Kidney (tissue), 14 donors: ENCODE data around the gene F2RL3. TPM values are rescaled to one million over a fixed set of nuclear protein-coding genes. Genes with fewer than 3 reads are reported as not detected.
"Not testable (repeated sequence)": the region's sequence is repeated elsewhere in the genome, so short reads cannot be mapped to it uniquely, and the experiment has no call there.

Source experiments
- DNase-seq, 5 donors: peaks; one replicate each; pipeline ENCODE4 v3.0.0-alpha.2; 2013 to 2020
- FAIRE-seq: peaks from 2 replicates; lab custom pipeline; 2012; peaks lifted over from hg19 to GRCh38; lab: Jason Lieb, UNC
- H3K27ac ChIP-seq, 2 donors: one replicate each; pipeline ENCODE4 v1.7.0; 2013; ENCODE audit warnings: low read depth in 2 of 2, low read length in 2 of 2, inconsistent platforms in 1 of 2
- H3K27me3 ChIP-seq: one replicate; pipeline ENCODE4 v1.7.1; 2013; ENCODE audit warnings: low read length, inconsistent platforms; ENCODE audit not compliant: control insufficient read depth, insufficient read depth
- H3K36me3 ChIP-seq, 3 donors: one replicate each; pipeline versions ENCODE4 v1.7.0 to v1.7.1; 2013; ENCODE audit warnings: low read length in 3 of 3, control low read depth in 1 of 3, inconsistent platforms in 1 of 3; ENCODE audit not compliant: insufficient read depth in 3 of 3, control insufficient read depth in 2 of 3
- H3K4me1 ChIP-seq, 3 donors: one replicate each; pipeline versions ENCODE4 v1.7.0 to v1.7.1; 2013; ENCODE audit warnings: low read length in 3 of 3, inconsistent platforms in 1 of 3, low read depth in 1 of 3; ENCODE audit not compliant: control insufficient read depth in 2 of 3, insufficient read depth in 2 of 3
- H3K4me3 ChIP-seq, 3 donors: one replicate each; pipeline versions ENCODE4 v1.7.0 to v1.8.1; 2013; ENCODE audit warnings: low read length in 3 of 3, control low read depth in 1 of 3, inconsistent platforms in 1 of 3
- H3K9ac ChIP-seq, 3 donors: one replicate each; pipeline versions ENCODE4 v1.7.0 to v1.7.1; 2013; ENCODE audit warnings: low read length in 3 of 3, control low read depth in 1 of 3, inconsistent platforms in 1 of 3
- H3K9me3 ChIP-seq, 3 donors: one replicate each; pipeline versions ENCODE4 v1.7.0 to v1.7.1; 2013; ENCODE audit warnings: low read length in 3 of 3, control low read depth in 1 of 3, inconsistent platforms in 1 of 3; ENCODE audit not compliant: control insufficient read depth in 2 of 3, insufficient read depth in 1 of 3
- intact Hi-C: fragments of 100-400 bp; cut with DNase I; formaldehyde crosslinking; loops from one replicate; pipeline ENCODE4 v1.11.1; 2022
- polyA plus RNA-seq: library from polyadenylated mRNA; stranded (reverse); fragments of 350-450 nt; fragmentation: Illumina TruSeq; extraction: RNeasy Lipid Tissue Mini Kit (QIAGEN cat#74804); gene quantifications from one replicate; pipeline ENCODE4 v1.2.3, GENCODE V29; 2014; ENCODE audit warnings: low read depth, low replicate concordance; ENCODE audit not compliant: insufficient read depth
- total RNA-seq: library from RNA; stranded (reverse); fragmentation: NEBNext Ultra II Directional; extraction: Animal tissue kit (Norgen Biotek cat#: 25700); gene quantifications from one replicate; pipeline ENCODE4 v1.2.1, GENCODE V29; 2021
- TF ChIP-seq, protein P1 (sequence below): IDR thresholded peaks from 3 replicates; pipeline ENCODE4 v1.5.1; 2012; ENCODE audit warnings: mild to moderate bottlenecking, moderate library complexity, borderline replicate concordance; ENCODE audit not compliant: insufficient read depth; ENCODE audit errors: extremely low read depth
- donor health status: control.
- donor health status: control.
- donor health status: control.
- donor health status: control.
- donor health status: control.
- donor health status: DM: yes; HTN: yes; CAD: no.
- donor health status: Normal renal cell carcinoma (clear cell type).

F2RL3 gene
- total and polyA plus RNA-seq, 2 donors from 2014 or later = 1.4 to 3.2 TPM

DNA sequence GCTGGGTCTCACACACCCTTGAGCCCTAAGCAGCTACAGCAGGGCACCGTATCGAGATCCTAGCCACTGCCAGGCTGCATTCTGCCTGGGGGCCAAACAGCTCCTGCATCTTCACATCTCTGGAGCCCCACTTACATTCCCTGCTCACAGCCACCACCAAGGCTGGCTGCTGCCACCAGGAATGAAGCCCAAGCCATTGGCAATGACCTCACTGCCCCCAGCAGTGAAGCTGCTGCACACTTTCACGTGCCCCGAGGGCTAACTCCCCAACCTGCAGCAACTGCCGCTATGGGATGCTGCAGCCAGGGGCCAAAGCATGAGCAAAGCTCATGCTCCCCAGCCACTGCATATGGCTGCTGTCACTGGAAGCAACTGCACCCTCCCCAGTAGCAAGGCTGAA is 42.0 kb downstream of the F2RL3 start:
- Histone ChIP-seq H3K27me3 (no peaks in the 10 kb centered on the region), H3K9ac (no peak overlapping the region), H3K36me3 (no peaks in the 10 kb centered on the region), H3K4me1 (no peaks in the 10 kb centered on the region), H3K27ac (no peak overlapping the region), H3K9me3 (peaks cover 0 to 7% (median 0%) of the 10 kb centered on the region in 3 donors), H3K4me3 (no peak overlapping the region)
- intact Hi-C loops = no loop called here
- TF ChIP-seq, protein P1, sequence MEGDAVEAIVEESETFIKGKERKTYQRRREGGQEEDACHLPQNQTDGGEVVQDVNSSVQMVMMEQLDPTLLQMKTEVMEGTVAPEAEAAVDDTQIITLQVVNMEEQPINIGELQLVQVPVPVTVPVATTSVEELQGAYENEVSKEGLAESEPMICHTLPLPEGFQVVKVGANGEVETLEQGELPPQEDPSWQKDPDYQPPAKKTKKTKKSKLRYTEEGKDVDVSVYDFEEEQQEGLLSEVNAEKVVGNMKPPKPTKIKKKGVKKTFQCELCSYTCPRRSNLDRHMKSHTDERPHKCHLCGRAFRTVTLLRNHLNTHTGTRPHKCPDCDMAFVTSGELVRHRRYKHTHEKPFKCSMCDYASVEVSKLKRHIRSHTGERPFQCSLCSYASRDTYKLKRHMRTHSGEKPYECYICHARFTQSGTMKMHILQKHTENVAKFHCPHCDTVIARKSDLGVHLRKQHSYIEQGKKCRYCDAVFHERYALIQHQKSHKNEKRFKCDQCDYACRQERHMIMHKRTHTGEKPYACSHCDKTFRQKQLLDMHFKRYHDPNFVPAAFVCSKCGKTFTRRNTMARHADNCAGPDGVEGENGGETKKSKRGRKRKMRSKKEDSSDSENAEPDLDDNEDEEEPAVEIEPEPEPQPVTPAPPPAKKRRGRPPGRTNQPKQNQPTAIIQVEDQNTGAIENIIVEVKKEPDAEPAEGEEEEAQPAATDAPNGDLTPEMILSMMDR = no peak
- no peak for FAIRE-seq
- DNase-seq = no peak

DNA sequence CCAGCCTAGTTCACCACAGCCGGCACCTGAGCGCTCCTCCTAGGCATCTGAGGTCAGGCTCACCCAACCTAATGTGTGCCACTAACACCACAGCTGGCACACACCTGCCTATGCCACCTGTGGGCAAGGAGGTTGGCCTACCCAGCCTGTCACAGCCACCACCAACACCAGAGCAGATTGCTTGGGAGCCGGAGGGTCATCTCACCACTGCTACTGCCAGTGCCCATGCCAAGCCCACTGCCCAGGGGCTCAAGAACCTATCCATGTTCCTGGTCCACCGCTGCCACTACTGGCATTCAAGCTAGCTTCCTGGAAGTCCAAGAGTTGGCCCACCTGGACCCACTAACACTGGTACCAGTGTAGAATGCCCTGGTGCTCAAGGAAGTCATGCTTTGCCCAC is 42.5 kb downstream of the F2RL3 start:
- peak in 1 of 5 donors; percentile 41 for DNase-seq
- Histone ChIP-seq H3K36me3 (no peaks in the 10 kb centered on the region), H3K4me3 (no peak overlapping the region), H3K9me3 (peaks cover 0 to 7% (median 0%) of the 10 kb centered on the region in 3 donors), H3K4me1 (no peaks in the 10 kb centered on the region), H3K9ac (no peak overlapping the region), H3K27ac (no peak overlapping the region), H3K27me3 (no peaks in the 10 kb centered on the region)
- FAIRE-seq = no peak
- intact Hi-C loops = no loop called here
- TF ChIP-seq, protein P1 = no peak

DNA sequence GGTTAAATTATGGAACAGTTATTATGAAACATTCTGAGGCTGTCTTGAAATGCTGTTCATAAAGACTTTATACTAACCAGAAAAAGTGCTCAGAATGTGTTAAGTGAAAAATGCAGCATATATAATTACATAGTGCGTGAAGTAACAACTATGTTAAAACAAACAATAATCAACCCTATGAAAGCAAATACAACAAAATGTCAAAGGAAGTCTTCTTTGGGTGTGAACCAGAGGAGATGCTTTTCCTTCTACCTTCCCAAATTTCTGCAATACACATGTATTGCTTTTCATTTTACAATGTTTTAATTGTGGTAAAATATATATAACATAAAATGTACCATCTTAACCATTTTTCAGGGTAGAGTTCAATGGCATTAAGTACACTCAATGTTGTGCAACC is 45.7 kb downstream of the F2RL3 start:
- H3K9ac ChIP-seq = no peak overlapping the region
- H3K4me1 ChIP-seq = no peaks in the 10 kb centered on the region
- H3K4me3 ChIP-seq = no peak overlapping the region
- DNase-seq = no peak
- H3K27me3 ChIP-seq = no peaks in the 10 kb centered on the region
- intact Hi-C loops = no loop called here
- H3K36me3 ChIP-seq = no peaks in the 10 kb centered on the region
- no peak overlapping the region for H3K27ac ChIP-seq
- peaks cover 0 to 7% (median 0%) of the 10 kb centered on the region in 3 donors for H3K9me3 ChIP-seq
- no peak for FAIRE-seq
- TF ChIP-seq, protein P1 = no peak

DNA sequence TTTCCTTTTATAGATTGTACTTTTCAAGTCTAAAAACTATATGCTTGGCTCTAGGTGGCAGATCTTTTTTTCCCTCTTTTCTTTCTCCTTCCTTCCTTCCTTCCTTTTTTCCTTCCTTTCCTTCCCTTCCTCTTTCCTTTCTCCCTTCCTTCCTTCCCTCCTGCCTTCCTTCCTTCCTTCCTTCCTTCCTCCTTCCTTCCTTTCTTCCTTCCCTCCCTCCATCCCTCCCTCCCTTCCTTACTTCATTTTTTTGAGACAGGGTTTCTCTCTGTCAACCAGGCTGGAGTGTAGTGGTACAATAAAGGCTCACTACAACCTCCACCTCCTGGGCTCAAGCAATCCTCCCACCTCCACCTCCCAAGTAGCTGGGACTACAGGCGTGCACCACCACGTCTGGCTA is 48.1 kb downstream of the F2RL3 start:
- Histone ChIP-seq H3K9ac (no peak overlapping the region), H3K4me3 (no peak overlapping the region), H3K9me3 (peaks cover 0 to 7% (median 0%) of the 10 kb centered on the region in 3 donors), H3K36me3 (no peaks in the 10 kb centered on the region), H3K27me3 (no peaks in the 10 kb centered on the region), H3K4me1 (no peaks in the 10 kb centered on the region), H3K27ac (no peak overlapping the region)
- DNase-seq (no peak), FAIRE-seq (no peak)
- TF ChIP-seq, protein P1 = no peak
- intact Hi-C loops = no loop called here

DNA sequence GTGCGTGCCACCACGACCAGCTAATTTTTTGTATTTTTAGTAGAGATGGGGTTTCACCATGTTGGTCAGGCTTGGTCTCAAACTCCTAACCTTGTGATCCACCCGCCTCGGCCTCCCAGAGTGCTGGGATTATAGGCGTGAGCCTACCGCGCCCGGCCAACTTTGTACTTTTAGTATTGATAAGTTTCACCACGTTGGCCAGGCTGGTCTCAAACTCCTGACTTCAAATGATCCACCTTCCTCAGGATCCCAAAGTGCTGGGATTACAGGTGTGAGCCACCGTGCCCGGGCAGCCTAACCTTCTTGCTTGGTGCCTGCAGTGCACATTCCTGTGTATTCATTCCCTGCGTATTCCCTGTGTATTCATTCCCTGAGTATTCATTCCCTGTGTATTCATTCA is 49.0 kb downstream of the F2RL3 start:
- H3K9ac ChIP-seq, FAIRE-seq, intact Hi-C loops, H3K9me3 ChIP-seq, H3K4me1 ChIP-seq, H3K4me3 ChIP-seq, H3K27me3 ChIP-seq, H3K27ac ChIP-seq, H3K36me3 ChIP-seq: not testable (repeated sequence)
- peak in 1 of 5 donors; percentile 20 for DNase-seq
